HG02970 (cell line): ENCODE results near the gene ELFN1.

ENCODE experiments used
- ATAC-seq: cut with Tn5 transposase; IDR thresholded peaks from one replicate; pipeline ENCODE4 v1.9.1; 2021; ENCODE audit warnings: mild to moderate bottlenecking, moderate library complexity, moderate number of reproducible peaks; ENCODE audit not compliant: unreplicated experiment, low FRiP score

ELFN1 gene

DNA sequence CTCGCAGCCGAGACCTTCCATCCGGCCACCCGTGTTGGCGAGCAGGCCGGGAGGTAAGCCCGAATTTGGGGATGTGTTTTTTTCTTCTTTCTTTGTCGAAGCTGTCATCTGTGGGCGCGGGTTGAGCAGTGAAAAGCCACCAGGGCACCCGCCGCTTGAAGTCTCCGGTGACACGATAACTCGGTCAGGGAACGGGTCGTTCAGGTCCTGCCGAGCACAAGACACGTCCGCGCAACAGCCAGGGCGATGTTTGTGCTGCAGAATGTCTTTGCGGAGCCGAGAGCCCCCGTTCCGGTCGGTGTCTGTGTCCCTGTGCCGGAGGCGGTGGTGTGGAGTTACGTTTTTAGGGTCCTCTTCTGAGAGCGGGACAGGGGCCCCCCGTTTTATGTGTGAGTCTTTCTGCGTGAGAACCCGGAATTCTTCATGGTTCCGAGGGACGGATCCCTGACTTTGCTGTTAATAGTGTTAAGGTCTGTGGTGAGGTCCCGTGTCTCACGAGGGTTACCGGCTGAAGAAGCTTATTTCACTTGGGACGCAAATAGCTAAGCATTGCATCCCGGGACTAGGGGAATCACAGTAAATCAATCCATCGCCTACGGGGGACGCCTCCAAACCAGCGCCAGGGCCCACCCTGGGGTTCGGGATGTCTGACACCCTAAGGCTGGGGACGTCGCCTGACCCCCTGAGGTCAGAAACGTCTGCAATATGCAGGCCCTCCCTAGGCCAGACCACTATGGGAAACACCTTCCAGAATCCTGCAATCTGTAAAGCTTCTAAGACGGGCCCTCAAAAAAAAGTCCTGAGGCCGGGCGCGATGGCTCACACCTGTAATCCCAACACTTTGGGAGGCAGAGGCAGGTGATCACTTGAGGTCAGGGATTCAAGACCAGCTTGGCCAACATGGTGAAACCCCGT, 99.5 kb downstream of the ELFN1 start:
- ATAC-seq: no peak

DNA sequence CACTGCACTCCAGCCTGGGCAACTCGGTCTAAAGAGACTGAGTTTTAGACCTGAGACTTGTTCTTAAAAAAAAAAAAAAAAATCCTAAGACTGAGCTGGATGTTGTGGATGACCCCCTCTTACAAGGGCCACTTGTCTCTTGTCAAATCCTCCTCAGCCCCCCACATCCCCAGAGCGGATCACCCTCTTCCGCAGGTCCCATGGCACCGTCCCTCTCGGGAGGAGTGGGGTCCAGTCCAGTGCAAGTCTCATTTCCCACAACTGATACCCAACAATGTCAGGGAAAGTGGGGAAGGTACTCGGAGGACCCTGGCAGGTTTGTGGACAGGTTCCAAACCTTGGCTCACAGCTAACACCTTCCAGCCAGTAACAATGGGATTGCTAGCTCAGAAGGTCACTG, 100.3 kb downstream of the ELFN1 start:
- ATAC-seq: no peak

DNA sequence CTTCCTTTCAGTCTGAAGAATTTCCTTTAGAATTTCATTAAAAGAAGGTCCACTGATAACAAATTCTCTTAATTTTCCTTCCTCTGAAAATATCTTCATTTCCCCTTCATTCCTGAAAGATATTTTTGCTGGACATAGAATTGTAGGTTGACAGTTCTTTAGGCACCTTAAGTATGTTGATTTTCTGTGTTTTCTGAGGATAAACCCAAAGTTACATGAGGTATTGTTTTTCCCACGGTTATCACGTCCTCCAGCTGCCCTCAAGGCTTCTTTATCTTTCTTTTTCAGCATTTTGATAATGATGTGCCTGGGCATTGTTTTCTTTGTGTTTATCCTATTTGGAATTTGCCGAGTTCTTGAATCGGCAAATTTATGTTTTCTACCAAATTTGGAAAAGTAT, 105.3 kb downstream of the ELFN1 start:
- no peak for ATAC-seq

DNA sequence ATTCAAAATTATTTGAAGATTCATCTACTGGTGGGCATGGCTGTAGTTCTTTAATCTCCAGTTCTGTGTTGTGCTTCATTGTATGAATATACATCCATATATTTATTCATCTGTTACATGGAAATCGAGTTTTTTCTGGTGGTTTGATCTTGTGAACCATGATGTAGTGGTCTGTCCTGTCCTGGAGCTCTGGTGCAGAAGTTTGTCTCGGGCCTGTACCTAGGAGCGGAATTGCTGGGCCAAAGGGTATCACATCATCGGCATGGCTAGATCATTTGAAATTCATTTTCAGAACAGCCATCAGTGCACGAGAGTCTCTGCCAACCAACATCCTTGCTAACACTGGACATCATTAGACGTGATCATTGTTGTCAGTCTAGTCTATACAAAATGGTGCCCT, 107.0 kb downstream of the ELFN1 start:
- ATAC-seq: no peak

DNA sequence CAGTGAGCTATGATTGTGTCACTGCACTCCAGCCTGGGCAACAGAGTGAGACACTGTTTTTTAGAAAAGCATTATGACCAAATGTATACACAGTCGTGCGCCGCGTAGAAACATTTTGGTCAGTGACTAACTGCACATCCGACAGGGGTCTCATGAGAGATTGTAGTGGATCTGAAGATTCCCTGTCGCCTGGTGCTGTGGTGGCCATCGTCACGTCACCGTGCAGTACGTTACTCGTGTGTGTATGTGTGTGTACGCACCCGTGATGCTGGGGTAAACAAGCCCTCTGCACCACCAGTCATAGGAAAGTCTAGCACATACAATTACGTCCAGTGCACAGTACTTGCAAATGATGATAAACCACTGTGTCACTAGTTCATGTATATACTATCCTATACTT, 109.4 kb downstream of the ELFN1 start:
- no peak for ATAC-seq

DNA sequence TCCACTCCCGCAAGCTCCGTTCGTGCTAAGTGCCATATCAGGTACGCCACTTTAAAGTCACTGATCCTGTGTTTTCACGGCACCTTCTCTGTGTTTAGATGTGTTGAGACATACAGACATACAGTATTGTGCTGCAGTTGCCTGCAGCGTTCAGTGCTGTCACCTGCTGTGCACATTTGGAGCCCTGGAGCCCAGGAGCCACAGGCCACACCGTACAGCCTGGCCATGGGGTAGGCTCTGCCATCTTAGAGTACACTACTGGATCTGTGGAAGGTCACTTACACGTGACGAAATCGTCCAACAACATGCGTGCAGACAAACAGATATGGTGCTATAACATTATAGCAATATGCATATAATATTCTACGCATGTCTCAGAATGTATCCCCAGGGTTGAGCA, 111.3 kb downstream of the ELFN1 start:
- no peak for ATAC-seq

DNA sequence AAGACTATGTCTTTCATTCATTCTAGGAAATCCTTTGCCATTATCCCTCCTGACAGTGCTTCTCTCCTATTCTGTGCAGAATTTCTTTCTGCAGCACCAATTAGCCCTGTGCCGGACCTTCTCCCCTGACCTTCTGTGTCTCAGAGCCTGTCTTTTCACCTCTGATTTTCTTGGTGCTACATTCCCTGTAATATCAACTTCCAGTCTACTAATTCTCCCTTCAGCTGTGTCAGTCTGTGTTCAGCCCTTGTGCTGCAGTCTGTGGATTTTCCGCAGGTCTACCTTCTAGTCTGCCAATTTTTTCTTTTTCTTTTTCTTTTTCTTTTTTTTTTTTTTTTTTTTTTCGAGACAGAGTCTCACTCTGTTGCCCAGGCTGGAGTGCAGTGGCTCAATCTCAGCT, 115.8 kb downstream of the ELFN1 start:
- ATAC-seq: no peak

DNA sequence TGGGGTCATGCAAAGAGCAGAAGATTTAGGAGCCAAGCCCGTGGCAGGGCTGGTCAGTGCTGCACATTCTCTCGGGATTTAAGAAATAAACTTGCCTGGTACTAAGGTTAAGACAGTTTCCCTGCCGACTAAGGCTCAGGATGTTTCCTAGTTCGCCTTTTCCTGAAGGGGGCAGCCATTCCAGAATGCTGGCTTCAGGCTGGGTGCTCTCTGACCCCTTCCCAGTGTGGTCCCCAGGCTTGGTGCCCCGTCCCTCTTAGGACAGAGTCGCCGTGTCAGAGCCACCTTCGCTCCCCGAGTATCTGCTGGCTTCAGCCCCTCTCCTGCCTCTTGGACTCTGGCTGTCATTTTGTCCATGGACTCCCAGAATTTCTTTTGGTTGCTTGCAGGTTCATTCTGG, 117.2 kb downstream of the ELFN1 start:
- ATAC-seq: no peak

DNA sequence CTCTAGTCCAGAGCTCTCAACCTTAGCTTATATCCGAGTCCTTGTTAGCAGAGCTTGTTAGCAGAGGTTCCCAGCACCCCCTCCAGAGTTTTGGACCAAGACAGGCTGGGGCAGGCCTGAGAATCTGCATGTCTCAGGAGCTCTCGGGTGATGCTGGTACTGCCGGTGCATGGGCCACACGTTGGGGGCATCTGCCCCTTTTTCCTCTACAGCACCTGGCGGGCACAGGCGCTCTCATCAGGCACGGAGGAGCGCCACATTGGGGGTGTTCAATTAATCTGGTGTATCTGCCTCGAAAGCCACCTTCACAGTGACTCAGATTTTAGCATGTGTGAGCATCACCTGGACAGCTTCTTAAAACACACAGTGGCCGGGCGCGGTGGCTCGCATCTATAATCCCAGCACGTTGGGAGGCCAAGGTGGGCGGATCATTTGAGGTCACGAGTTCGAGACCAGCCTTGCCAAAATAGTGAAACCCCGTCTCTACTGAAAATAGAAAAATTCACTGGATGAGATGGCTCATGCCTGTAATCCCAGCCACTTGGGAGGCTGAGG, 117.7 kb downstream of the ELFN1 start:
- ATAC-seq: no peak

DNA sequence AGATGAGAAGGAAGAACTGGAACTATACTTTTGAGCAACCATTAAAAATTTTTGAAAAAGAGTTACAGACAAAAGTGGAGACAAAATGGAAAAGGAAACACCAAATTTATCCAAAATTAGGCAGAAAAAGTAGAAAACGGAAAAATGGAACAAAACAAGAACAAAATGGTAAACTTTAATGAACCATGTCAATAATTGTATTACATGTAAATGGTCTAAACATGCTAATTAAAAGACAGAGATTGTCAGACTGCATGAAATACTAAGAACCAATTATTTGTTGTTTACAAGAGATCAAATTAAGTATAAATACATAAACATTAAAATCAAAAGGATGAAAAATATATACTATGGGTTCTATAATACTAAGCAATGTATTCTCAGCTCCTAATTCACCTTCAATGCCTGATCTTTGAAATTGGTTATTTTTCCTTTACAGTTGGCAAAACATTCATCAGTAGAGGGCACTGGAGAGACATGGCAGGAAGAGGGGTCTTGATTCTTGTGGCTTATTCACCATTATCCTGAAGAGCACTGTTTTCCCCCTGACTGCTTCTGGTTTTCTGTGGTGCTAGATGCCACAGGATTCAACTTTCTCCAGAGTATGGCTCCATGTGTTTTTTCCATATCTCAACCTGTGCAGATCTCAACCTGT, 124.9 kb downstream of the ELFN1 start:
- ATAC-seq: no peak
